B cell (primary cell): ENCODE results near the gene VENTX. TPM values are rescaled to one million over a fixed set of nuclear protein-coding genes. Genes with fewer than 3 reads are reported as not detected.

Experiments
- ATAC-seq: fragments of 200-7000 bp; cut with Tn5 transposase; one replicate; pipeline ENCODE4 v1.10.0; 2021; ENCODE audit warnings: low read depth, mild to moderate bottlenecking, moderate number of reproducible peaks, moderate library complexity
- CTCF ChIA-PET: fragments of 350-600 bp; sonication (Branson Sonifier 250); formaldehyde crosslinking; loops from one replicate; lab custom pipeline; 2021; ENCODE audit warnings: antibody characterized with exemption, inconsistent platforms; lab: Charles Lee
- POLR2A ChIA-PET: fragments of 350-600 bp; sonication (Branson Sonifier 250); formaldehyde crosslinking; loops from one replicate; lab custom pipeline; 2021; ENCODE audit warnings: antibody characterized with exemption; lab: Charles Lee
- DNase-seq: peaks from one replicate; pipeline ENCODE4 v3.0.0; 2013
- H2AFZ ChIP-seq: 2 replicates; pipeline ENCODE4 v1.6.1; 2012; ENCODE audit warnings: mild to moderate bottlenecking, low read depth, low read length; ENCODE audit not compliant: insufficient read depth, poor library complexity, severe bottlenecking
- H3K27ac ChIP-seq, 2 donors: 1 replicate in 1 of 2; 2 replicates in 1 of 2; pipeline ENCODE4 v1.5.1; 2012 to 2013; ENCODE audit warnings: low read length in 2 of 2, mild to moderate bottlenecking in 2 of 2, moderate library complexity in 1 of 2
- H3K27me3 ChIP-seq, 4 experiments: fragments of 200-600 bp in 1 of 4; sonication (generic) in 1 of 4; replicated peaks in 1 of 4; 1 replicate in 2 of 4; 2 replicates in 2 of 4; pipeline versions ENCODE4 v1.6.1 to v1.7.0; 2013 to 2016; ENCODE audit warnings: low read length in 3 of 4, mild to moderate bottlenecking in 2 of 4, mixed read lengths in 1 of 4, moderate library complexity in 1 of 4; ENCODE audit not compliant: insufficient read depth in 4 of 4, control insufficient read depth in 3 of 4; ENCODE audit errors: control extremely low read depth in 1 of 4
- H3K36me3 ChIP-seq, 2 experiments: replicated peaks in 1 of 2; 1 replicate in 1 of 2; 2 replicates in 1 of 2; pipeline versions ENCODE4 v1.6.1 to v1.7.1; 2013; ENCODE audit warnings: low read length in 1 of 2; ENCODE audit not compliant: insufficient read depth in 2 of 2, control insufficient read depth in 1 of 2; ENCODE audit errors: control extremely low read depth in 1 of 2, extremely low read depth in 1 of 2
- H3K4me1 ChIP-seq, 2 donors: fragments of 200-600 bp in 1 of 2; sonication (generic) in 1 of 2; 1 replicate in 1 of 2; 2 replicates in 1 of 2; pipeline versions ENCODE4 v1.5.1 to v1.6.1; 2013 to 2017; ENCODE audit warnings: low read length in 2 of 2; ENCODE audit not compliant: control insufficient read depth in 2 of 2, insufficient read depth in 2 of 2
- H3K4me2 ChIP-seq: replicated peaks from 2 replicates; pipeline ENCODE3; 2012; ENCODE audit warnings: mild to moderate bottlenecking, low read depth, low read length; ENCODE audit not compliant: poor library complexity, severe bottlenecking
- H3K4me3 ChIP-seq, 5 experiments: fragments of 200-600 bp in 1 of 5; sonication (generic) in 1 of 5; 1 replicate in 3 of 5; 2 replicates in 2 of 5; pipeline versions ENCODE4 v1.5.1 to v1.7.0; 2011 to 2016; ENCODE audit warnings: low read length in 4 of 5, mild to moderate bottlenecking in 4 of 5, low read depth in 2 of 5, control low read depth in 1 of 5, moderate library complexity in 1 of 5; ENCODE audit not compliant: insufficient read depth in 1 of 5; ENCODE audit errors: control extremely low read depth in 1 of 5, extremely low read depth in 1 of 5
- H3K79me2 ChIP-seq: fragments of 200-600 bp; sonication (generic); one replicate; pipeline ENCODE4 v1.6.0; 2016; ENCODE audit warnings: low read length; ENCODE audit not compliant: control insufficient read depth, insufficient read depth
- H3K9ac ChIP-seq: fragments of 200-600 bp; sonication (generic); 2 replicates; pipeline ENCODE4 v1.6.1; 2017; ENCODE audit warnings: mild to moderate bottlenecking, low read length, moderate library complexity
- H3K9me3 ChIP-seq, 3 donors: one replicate each; pipeline versions ENCODE4 v1.6.1 to v1.7.1; 2013; ENCODE audit warnings: low read length in 2 of 3; ENCODE audit not compliant: control insufficient read depth in 2 of 3, insufficient read depth in 1 of 3; ENCODE audit errors: control extremely low read depth in 1 of 3
- H4K20me1 ChIP-seq: 2 replicates; pipeline ENCODE4 v1.6.0; 2012; ENCODE audit warnings: mild to moderate bottlenecking, low read length; ENCODE audit not compliant: insufficient read depth, control insufficient read depth, poor library complexity, severe bottlenecking
- H3K27ac Mint-ChIP-seq: one replicate; pipeline ENCODE4 v1.8.0; 2021; ENCODE audit warnings: mixed read lengths
- H3K27me3 Mint-ChIP-seq: one replicate; pipeline ENCODE4 v1.8.0; 2021; ENCODE audit warnings: mixed read lengths
- H3K4me1 Mint-ChIP-seq: one replicate; pipeline ENCODE4 v1.8.0; 2021; ENCODE audit warnings: mixed read lengths
- H3K4me3 Mint-ChIP-seq: one replicate; pipeline ENCODE4 v1.8.0; 2021; ENCODE audit warnings: mixed read lengths
- H3K9me3 Mint-ChIP-seq: one replicate; pipeline ENCODE4 v1.8.0; 2022; ENCODE audit warnings: mixed read lengths; ENCODE audit not compliant: insufficient read depth
- EZH2 ChIP-seq: IDR thresholded peaks from 2 replicates; pipeline ENCODE4 v1.6.1; 2012; ENCODE audit warnings: borderline replicate concordance, low read depth, mild to moderate bottlenecking, moderate library complexity, low read length; ENCODE audit not compliant: insufficient read depth, poor library complexity, severe bottlenecking
- WGBS: methylation state at CpG from one replicate; pipeline ENCODE4 v1.1.5; 2013; ENCODE audit warnings: missing lambda C conversion rate; ENCODE audit not compliant: insufficient coverage; 5-methylcytosine and 5-hydroxymethylcytosine counted together
- intact Hi-C: fragments of 100-400 bp; cut with micrococcal nuclease; formaldehyde crosslinking; loops from one replicate; pipeline ENCODE4 v1.10.0; 2022
- polyA plus RNA-seq: library from polyadenylated mRNA; depleted of rRNA; stranded (reverse); fragments of >200 nt; gene quantifications from 2 replicates; pipeline ENCODE4 v1.2.3, GENCODE V29; 2012
- total RNA-seq, 2 donors: library from RNA; stranded (reverse); fragments of 120-200 nt in 1 of 2; gene quantifications; 1 replicate in 1 of 2; 2 replicates in 1 of 2; pipeline versions ENCODE4 v1.2.3 to v1.2.4, GENCODE V29; 2013 to 2022
- TF ChIP-seq, protein P1 (sequence below): fragments of 200-600 bp; IDR thresholded peaks from one replicate; pipeline ENCODE4 v1.8.0; 2022; ENCODE audit warnings: antibody characterized with exemption, mild to moderate bottlenecking

The VENTX gene
- total and polyA plus RNA-seq, 2 donors (not counting 1 experiment from before 2014, with no cell fraction given), result 0.82 TPM; not detected in 1

DNA sequence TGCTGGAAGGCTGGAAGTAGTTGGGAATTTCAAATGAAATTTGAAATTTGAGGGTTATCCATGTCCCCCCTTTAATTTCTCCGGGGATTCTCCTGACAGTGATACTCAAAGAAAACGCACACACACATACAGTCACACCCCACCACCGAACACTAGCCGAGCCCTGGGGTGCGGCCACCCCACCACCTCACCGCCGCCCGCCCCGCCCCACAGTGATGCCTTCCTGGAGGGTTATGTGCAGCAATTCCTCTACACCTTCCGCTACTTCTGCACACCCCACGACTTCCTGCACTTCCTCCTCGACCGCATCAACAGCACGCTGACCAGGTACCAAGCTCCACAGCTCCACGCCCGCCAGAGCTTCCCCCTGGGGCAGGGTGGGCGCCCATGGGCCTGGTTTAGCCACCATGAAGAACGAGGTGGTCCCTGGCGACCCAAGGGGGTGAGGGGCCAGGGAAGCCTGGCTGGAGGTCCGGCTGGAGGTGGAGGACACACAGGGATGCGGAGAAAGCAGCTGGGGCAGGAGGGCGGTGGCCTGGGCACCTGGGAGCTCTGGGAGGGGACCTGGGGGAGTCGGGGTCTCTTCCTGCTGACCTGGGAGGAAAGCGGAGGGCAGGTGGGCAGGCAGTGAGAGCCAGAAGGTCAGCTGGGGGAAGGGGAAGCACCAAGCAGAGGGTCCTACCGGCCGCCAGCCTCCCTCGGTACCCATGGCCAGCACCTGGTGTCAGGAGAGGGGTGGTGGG, 27.1 kb upstream of the VENTX start:
- Histone ChIP-seq H3K79me2 (no peaks in the 10 kb centered on the region), H3K9ac (no peak overlapping the region), H3K4me3 (no peak overlapping the region), H3K27me3 (no peaks in the 10 kb centered on the region), H3K4me1 (no peaks in the 10 kb centered on the region), H3K9me3 (peaks cover 0 to 7% (median 0%) of the 10 kb centered on the region in 3 donors), H3K36me3 (no peaks in the 10 kb centered on the region), H2AFZ (no peak overlapping the region), H4K20me1 (no peaks in the 10 kb centered on the region), H3K27ac (no peak overlapping the region), H3K4me2 (no peak overlapping the region)
- Mint-ChIP-seq H3K4me3 (no peak overlapping the region), H3K27ac (no peak overlapping the region), H3K4me1 (no peaks in the 10 kb centered on the region), H3K9me3 (no peaks in the 10 kb centered on the region), H3K27me3 (peaks cover 4% of the 10 kb centered on the region)
- intact Hi-C loops, result no loop called here
- POLR2A ChIA-PET, result no interaction called here
- 42% methylated on average over 26 of the region's 27 CpGs for WGBS
- CTCF ChIA-PET, result no interaction called here
- DNase-seq (no peak), ATAC-seq (no peak)
- TF ChIP-seq, protein P1, sequence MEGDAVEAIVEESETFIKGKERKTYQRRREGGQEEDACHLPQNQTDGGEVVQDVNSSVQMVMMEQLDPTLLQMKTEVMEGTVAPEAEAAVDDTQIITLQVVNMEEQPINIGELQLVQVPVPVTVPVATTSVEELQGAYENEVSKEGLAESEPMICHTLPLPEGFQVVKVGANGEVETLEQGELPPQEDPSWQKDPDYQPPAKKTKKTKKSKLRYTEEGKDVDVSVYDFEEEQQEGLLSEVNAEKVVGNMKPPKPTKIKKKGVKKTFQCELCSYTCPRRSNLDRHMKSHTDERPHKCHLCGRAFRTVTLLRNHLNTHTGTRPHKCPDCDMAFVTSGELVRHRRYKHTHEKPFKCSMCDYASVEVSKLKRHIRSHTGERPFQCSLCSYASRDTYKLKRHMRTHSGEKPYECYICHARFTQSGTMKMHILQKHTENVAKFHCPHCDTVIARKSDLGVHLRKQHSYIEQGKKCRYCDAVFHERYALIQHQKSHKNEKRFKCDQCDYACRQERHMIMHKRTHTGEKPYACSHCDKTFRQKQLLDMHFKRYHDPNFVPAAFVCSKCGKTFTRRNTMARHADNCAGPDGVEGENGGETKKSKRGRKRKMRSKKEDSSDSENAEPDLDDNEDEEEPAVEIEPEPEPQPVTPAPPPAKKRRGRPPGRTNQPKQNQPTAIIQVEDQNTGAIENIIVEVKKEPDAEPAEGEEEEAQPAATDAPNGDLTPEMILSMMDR, result no peak
- no peak for TF ChIP-seq EZH2

DNA sequence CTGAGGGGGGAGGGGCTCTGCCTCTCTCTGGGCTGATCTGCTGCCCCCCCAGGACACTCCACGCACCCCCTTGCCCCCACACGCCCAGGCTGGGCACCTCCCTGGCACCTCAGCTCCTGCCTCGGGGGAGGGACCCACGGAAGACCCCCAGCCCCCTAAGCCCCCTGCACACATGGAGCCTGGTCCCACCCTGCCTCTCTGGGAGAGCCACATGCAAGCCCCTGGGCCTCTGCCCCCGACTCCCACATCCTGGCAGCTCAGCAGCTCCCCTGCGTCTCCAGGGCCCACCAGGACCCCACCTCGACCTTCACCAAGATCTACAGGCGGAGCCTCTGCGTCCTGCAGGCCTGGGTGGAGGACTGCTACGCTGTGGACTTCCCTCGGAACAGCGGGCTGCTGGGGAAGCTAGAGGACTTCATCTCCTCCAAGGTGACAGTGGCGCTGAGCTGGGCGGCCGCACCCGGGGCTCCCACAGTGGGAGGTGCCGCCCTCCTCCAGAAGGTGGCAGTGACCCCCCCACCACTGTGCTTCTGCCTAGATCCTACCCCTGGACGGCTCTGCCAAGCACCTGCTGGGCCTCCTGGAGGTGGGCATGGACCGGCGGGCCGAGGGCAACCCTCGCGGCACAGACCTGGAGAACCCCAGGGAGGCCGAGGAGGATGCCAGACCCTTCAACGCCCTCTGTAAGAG, 26.4 kb upstream of the VENTX start:
- no peaks in the 10 kb centered on the region for H3K9me3 Mint-ChIP-seq
- Histone ChIP-seq H3K27me3 (no peaks in the 10 kb centered on the region), H3K4me1 (no peaks in the 10 kb centered on the region), H3K9me3 (peaks cover 0 to 7% (median 0%) of the 10 kb centered on the region in 3 donors), H3K36me3 (no peaks in the 10 kb centered on the region), H4K20me1 (no peaks in the 10 kb centered on the region), H3K4me3 (no peak overlapping the region), H3K4me2 (no peak overlapping the region), H3K27ac (no peak overlapping the region), H3K79me2 (no peaks in the 10 kb centered on the region), H3K9ac (no peak overlapping the region), H2AFZ (no peak overlapping the region)
- WGBS, result 89% methylated on average over 24 of the region's 25 CpGs
- DNase-seq, result no peak
- ChIA-PET POLR2A (no interaction called here), CTCF (no interaction called here)
- no peak overlapping the region for H3K27ac Mint-ChIP-seq
- H3K4me3 Mint-ChIP-seq, result no peak overlapping the region
- no peak for TF ChIP-seq EZH2
- TF ChIP-seq, protein P1, result no peak
- no peak for ATAC-seq
- peaks cover 8% of the 10 kb centered on the region for H3K27me3 Mint-ChIP-seq
- intact Hi-C loops, result no loop called here
- H3K4me1 Mint-ChIP-seq, result no peaks in the 10 kb centered on the region
